ENCODE measurements around the gene UQCRC2.
"Not testable (repeated sequence)": the region's sequence is repeated elsewhere in the genome, so short reads cannot be mapped to it uniquely, and the experiment has no call there.

The UQCRC2 gene

GRCh38 chr16:21952793-21953540, at the start of gene UQCRC2:
UQCRC2 (plus strand) TSS chr16:21953361; CDS start chr16:21953424, 63 bp downstream.
- H3K27me3 ChIP-seq (ENCODE audit: low read depth, low read length), result no peaks in the 10 kb centered on the region
- peaks cover 14 to 40% of the 10 kb centered on the region in 2 donors for H3K4me1 ChIP-seq (ENCODE audit: control insufficient read depth in 1 of 2, insufficient read depth in 2 of 2, low read length in 2 of 2)
- peaks cover 9 to 19% of the 10 kb centered on the region in 2 donors for H3K36me3 ChIP-seq (ENCODE audit: control insufficient read depth in 1 of 2, insufficient read depth in 2 of 2, low read length in 2 of 2)
- peak within 1 kb of the TSS; percentile 91 to 99 for H3K4me3 ChIP-seq (ENCODE audit: low read depth in 1 of 2, low read length in 2 of 2)
- H3K27ac ChIP-seq (ENCODE audit: low read length), result peak within 1 kb of the TSS; percentile 96
- H3K9me3 ChIP-seq (ENCODE audit: control insufficient read depth in 1 of 2, low read length in 2 of 2), result no peaks in the 10 kb centered on the region

DNA sequence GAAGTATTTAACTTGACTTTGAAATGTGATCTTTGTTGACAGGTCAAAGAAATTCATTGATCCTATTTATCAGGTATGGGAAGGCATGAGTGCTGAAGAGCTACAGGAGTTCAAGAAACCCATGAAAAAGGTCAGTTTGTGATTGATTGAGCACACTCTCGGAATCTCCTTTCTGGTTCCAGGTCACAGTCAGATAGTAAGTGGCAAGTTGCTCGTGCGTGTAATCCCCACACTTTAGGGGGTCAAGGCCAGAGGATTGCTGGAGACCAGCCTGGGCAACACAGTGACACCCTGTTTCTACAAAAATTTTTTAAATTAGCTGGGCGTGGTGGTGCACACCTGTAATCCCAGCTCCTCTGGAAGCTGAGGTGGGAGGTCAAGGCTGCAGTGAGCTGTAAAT, 20.5 kb upstream of the UQCRC2 start:
- not testable (repeated sequence) for H3K27ac ChIP-seq (ENCODE audit: low read length); H3K4me1 ChIP-seq (ENCODE audit: control insufficient read depth in 1 of 2, insufficient read depth in 2 of 2, low read length in 2 of 2); H3K9me3 ChIP-seq (ENCODE audit: control insufficient read depth in 1 of 2, low read length in 2 of 2); H3K27me3 ChIP-seq (ENCODE audit: low read depth, low read length); H3K4me3 ChIP-seq (ENCODE audit: low read depth in 1 of 2, low read length in 2 of 2); H3K36me3 ChIP-seq (ENCODE audit: control insufficient read depth in 1 of 2, insufficient read depth in 2 of 2, low read length in 2 of 2)

DNA sequence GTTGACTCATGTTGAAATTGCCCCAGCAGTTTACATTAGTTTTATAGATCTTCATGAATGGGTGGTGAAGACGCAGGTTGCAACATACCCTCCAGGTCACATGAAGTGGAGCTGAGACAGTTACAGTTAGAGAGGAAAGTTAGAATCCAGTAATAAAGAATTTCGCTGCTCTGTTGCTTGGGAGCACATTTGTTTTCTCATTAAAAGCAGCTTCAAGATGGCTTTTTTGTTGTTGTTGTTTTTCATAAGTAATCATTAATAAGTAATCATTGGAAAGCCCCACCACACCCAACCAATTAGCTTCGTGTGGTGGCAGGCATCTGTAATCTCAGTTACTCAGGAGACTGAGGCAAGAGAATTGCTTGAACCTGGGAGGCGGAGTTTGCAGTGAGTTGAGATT, 19.8 kb upstream of the UQCRC2 start:
- not testable (repeated sequence) for H3K27me3 ChIP-seq (ENCODE audit: low read depth, low read length); H3K4me3 ChIP-seq (ENCODE audit: low read depth in 1 of 2, low read length in 2 of 2); H3K4me1 ChIP-seq (ENCODE audit: control insufficient read depth in 1 of 2, insufficient read depth in 2 of 2, low read length in 2 of 2); H3K36me3 ChIP-seq (ENCODE audit: control insufficient read depth in 1 of 2, insufficient read depth in 2 of 2, low read length in 2 of 2); H3K9me3 ChIP-seq (ENCODE audit: control insufficient read depth in 1 of 2, low read length in 2 of 2); H3K27ac ChIP-seq (ENCODE audit: low read length)

DNA sequence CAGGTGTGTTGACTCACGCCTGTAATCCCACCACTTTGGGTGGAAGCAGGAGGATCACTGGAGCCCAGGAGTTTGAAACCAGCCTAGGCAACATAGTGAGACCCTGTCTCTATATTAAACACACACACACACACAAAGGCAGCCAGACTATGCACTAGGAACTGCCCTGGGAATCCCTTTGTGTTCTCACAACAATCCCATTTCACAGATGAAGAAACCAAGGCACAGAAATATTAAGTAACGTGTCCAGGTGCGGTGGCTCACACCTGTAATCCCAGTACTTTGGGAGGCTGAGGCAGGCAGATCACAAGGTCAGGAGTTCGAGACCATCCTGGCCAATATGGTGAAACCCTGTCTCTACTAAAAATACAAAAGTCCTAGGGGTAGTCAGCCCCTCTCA, 19.4 kb upstream of the UQCRC2 start:
- not testable (repeated sequence) for H3K4me3 ChIP-seq (ENCODE audit: low read depth in 1 of 2, low read length in 2 of 2); H3K36me3 ChIP-seq (ENCODE audit: control insufficient read depth in 1 of 2, insufficient read depth in 2 of 2, low read length in 2 of 2); H3K27me3 ChIP-seq (ENCODE audit: low read depth, low read length); H3K4me1 ChIP-seq (ENCODE audit: control insufficient read depth in 1 of 2, insufficient read depth in 2 of 2, low read length in 2 of 2); H3K27ac ChIP-seq (ENCODE audit: low read length); H3K9me3 ChIP-seq (ENCODE audit: control insufficient read depth in 1 of 2, low read length in 2 of 2)

- not testable (repeated sequence) for H3K4me1 ChIP-seq (ENCODE audit: control insufficient read depth in 1 of 2, insufficient read depth in 2 of 2, low read length in 2 of 2); H3K36me3 ChIP-seq (ENCODE audit: control insufficient read depth in 1 of 2, insufficient read depth in 2 of 2, low read length in 2 of 2); H3K9me3 ChIP-seq (ENCODE audit: control insufficient read depth in 1 of 2, low read length in 2 of 2); H3K4me3 ChIP-seq (ENCODE audit: low read depth in 1 of 2, low read length in 2 of 2); H3K27ac ChIP-seq (ENCODE audit: low read length); H3K27me3 ChIP-seq (ENCODE audit: low read depth, low read length)
Observed at GRCh38 chr16:21936216-21936615, 16.9 kb upstream of the UQCRC2 start.

- H3K27ac ChIP-seq (ENCODE audit: low read length), result no peak overlapping the region
- no peaks in the 10 kb centered on the region for H3K4me1 ChIP-seq (ENCODE audit: control insufficient read depth in 1 of 2, insufficient read depth in 2 of 2, low read length in 2 of 2)
- H3K27me3 ChIP-seq (ENCODE audit: low read depth, low read length), result no peaks in the 10 kb centered on the region
- no peak overlapping the region for H3K4me3 ChIP-seq (ENCODE audit: low read depth in 1 of 2, low read length in 2 of 2)
- H3K36me3 ChIP-seq (ENCODE audit: control insufficient read depth in 1 of 2, insufficient read depth in 2 of 2, low read length in 2 of 2), result no peaks in the 10 kb centered on the region
- H3K9me3 ChIP-seq (ENCODE audit: control insufficient read depth in 1 of 2, low read length in 2 of 2), result no peaks in the 10 kb centered on the region
Observed at GRCh38 chr16:21937336-21937829, 15.8 kb upstream of the UQCRC2 start.

- Histone ChIP-seq H3K27me3 (ENCODE audit: low read depth, low read length) (no peaks in the 10 kb centered on the region), H3K4me3 (ENCODE audit: low read depth in 1 of 2, low read length in 2 of 2) (no peak overlapping the region), H3K4me1 (ENCODE audit: control insufficient read depth in 1 of 2, insufficient read depth in 2 of 2, low read length in 2 of 2) (no peaks in the 10 kb centered on the region), H3K27ac (ENCODE audit: low read length) (no peak overlapping the region), H3K36me3 (ENCODE audit: control insufficient read depth in 1 of 2, insufficient read depth in 2 of 2, low read length in 2 of 2) (peaks cover 0 to 5% of the 10 kb centered on the region in 2 donors), H3K9me3 (ENCODE audit: control insufficient read depth in 1 of 2, low read length in 2 of 2) (no peaks in the 10 kb centered on the region)
Observed at GRCh38 chr16:21940570-21940969, 12.6 kb upstream of the UQCRC2 start.

GRCh38 chr16:21943571-21943970, 9.6 kb upstream of the UQCRC2 start:
- H3K27me3 ChIP-seq (ENCODE audit: low read depth, low read length), result no peaks in the 10 kb centered on the region
- peaks cover 0 to 5% of the 10 kb centered on the region in 2 donors for H3K36me3 ChIP-seq (ENCODE audit: control insufficient read depth in 1 of 2, insufficient read depth in 2 of 2, low read length in 2 of 2)
- H3K4me1 ChIP-seq (ENCODE audit: control insufficient read depth in 1 of 2, insufficient read depth in 2 of 2, low read length in 2 of 2), result no peaks in the 10 kb centered on the region
- H3K27ac ChIP-seq (ENCODE audit: low read length), result no peak overlapping the region
- no peak overlapping the region for H3K4me3 ChIP-seq (ENCODE audit: low read depth in 1 of 2, low read length in 2 of 2)
- H3K9me3 ChIP-seq (ENCODE audit: control insufficient read depth in 1 of 2, low read length in 2 of 2), result no peaks in the 10 kb centered on the region

DNA sequence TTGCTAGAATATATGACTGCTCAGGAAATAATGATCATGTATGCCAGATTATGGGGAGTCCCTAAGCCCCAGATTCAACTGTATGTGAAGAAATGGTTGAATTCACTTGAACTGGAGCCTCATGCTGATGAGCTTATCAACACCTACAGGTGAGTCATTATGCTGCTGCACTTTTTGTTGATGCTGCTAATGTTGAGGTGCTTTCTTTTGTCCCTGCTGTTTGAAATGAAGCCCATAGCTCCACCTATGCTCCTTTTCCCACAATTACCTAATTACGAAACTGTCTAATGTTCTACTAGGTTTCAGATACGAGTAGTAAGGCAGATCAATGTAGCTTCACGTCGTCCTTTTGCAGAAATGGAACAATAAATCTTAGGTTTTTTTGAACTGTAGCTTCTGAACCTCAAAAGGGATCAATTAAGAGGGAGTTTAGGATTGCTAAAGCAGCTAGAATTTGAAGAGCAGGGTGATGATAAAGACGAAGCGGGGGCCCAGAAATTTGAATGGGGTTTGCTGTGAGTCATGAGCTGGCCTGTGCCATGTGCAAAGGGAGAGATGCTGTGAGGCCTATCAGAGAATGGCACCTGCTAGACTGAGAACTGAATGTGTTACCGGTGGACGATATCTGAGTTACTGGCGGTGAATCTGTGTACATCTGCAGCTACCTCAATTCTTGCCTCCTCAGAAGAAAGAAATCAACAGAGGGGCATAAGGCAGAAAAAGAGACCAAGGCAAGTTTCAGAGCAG, 6.1 kb upstream of the UQCRC2 start:
- Histone ChIP-seq H3K9me3 (ENCODE audit: control insufficient read depth in 1 of 2, low read length in 2 of 2) (no peaks in the 10 kb centered on the region), H3K36me3 (ENCODE audit: control insufficient read depth in 1 of 2, insufficient read depth in 2 of 2, low read length in 2 of 2) (peaks cover 0 to 5% of the 10 kb centered on the region in 2 donors), H3K4me3 (ENCODE audit: low read depth in 1 of 2, low read length in 2 of 2) (no peak overlapping the region), H3K27ac (ENCODE audit: low read length) (no peak overlapping the region), H3K4me1 (ENCODE audit: control insufficient read depth in 1 of 2, insufficient read depth in 2 of 2, low read length in 2 of 2) (peaks cover 5 to 15% of the 10 kb centered on the region in 2 donors), H3K27me3 (ENCODE audit: low read depth, low read length) (no peaks in the 10 kb centered on the region)

DNA sequence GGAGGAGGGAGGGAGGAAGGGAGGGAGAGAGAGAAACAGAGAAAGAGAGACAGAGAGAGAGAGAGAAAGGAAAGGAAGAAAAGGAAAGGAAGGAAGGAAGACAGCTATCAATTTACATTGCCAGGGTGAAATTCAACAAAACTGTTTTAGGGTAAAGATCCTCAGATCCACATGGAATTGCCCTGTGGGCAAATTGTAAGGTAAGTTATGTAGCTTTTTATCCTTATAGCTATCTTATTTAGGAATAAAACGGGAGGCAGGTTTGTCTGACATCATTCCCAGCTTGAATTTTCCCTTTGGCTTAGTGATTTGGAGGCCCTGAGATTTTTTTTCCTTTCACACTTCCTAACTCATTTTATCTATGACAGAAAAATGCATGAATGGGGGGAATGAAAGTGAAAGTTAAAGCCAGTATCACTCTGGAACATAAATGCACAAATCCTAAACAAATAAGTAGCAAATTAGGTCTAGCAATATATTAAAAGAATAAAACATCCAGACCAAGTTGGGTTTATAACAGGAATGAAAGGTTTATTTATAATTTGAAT, 3.4 kb upstream of the UQCRC2 start:
- Histone ChIP-seq H3K27me3 (ENCODE audit: low read depth, low read length) (no peaks in the 10 kb centered on the region), H3K27ac (ENCODE audit: low read length) (no peak overlapping the region), H3K4me1 (ENCODE audit: control insufficient read depth in 1 of 2, insufficient read depth in 2 of 2, low read length in 2 of 2) (peaks cover 14 to 27% of the 10 kb centered on the region in 2 donors), H3K4me3 (ENCODE audit: low read depth in 1 of 2, low read length in 2 of 2) (no peak overlapping the region), H3K36me3 (ENCODE audit: control insufficient read depth in 1 of 2, insufficient read depth in 2 of 2, low read length in 2 of 2) (peaks cover 0 to 4% of the 10 kb centered on the region in 2 donors), H3K9me3 (ENCODE audit: control insufficient read depth in 1 of 2, low read length in 2 of 2) (no peaks in the 10 kb centered on the region)

GRCh38 chr16:21950782-21951521, 2.2 kb upstream of the UQCRC2 start:
- Histone ChIP-seq H3K4me3 (ENCODE audit: low read depth in 1 of 2, low read length in 2 of 2) (no peak overlapping the region), H3K9me3 (ENCODE audit: control insufficient read depth in 1 of 2, low read length in 2 of 2) (no peaks in the 10 kb centered on the region), H3K27ac (ENCODE audit: low read length) (no peak overlapping the region), H3K36me3 (ENCODE audit: control insufficient read depth in 1 of 2, insufficient read depth in 2 of 2, low read length in 2 of 2) (peaks cover 0 to 4% of the 10 kb centered on the region in 2 donors), H3K27me3 (ENCODE audit: low read depth, low read length) (no peaks in the 10 kb centered on the region), H3K4me1 (ENCODE audit: control insufficient read depth in 1 of 2, insufficient read depth in 2 of 2, low read length in 2 of 2) (peaks cover 14 to 35% of the 10 kb centered on the region in 2 donors)

Measured in muscle layer of duodenum (tissue), 2 donors.